ENCODE data around the gene PTPRT.

Gene PTPRT

DNA sequence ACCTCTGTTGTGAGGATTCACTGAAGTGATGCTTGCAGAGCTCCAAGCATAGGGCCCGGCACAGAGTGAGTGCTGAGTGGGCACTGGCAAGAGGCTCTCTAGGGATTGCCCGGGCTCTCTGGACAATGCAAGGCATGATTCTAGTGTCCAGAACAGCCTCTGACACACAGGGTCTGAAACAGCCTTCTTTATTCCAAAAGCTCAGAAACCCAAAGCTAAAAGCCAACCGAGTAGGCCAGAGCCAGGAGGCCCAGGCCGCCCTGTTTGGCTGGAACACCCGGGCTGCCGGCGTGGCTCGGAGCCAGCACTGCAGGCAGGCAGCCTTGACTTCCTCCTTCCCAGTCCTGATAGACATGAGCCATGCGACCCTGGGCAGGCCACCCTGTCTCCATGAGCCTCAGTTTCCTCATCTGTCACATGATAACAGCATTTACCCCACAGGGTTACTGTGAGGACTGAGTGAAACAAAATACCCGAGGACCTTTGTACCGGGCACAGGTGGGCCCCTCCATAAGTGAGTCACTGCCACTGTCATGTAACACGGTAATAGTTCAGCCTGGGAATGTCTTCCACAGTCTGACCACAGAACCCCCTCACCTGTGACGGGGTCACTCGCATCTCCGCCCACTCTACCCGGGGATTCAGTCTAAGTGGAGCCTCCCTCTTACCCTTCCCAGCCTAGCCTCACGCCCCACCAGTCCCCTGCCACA lies 51.5 kb downstream of the PTPRT start:
- Histone ChIP-seq H3K4me1 (ENCODE audit: control insufficient read depth in 2 of 2, insufficient read depth in 2 of 2, low read length in 2 of 2) (no peaks in the 10 kb centered on the region), H3K9ac (ENCODE audit: low read depth in 1 of 2, low read length in 2 of 2) (no peak overlapping the region), H3K27ac (ENCODE audit: low read depth in 2 of 2, low read length in 2 of 2) (no peak overlapping the region), H3K9me3 (ENCODE audit: control insufficient read depth in 2 of 2, low read length in 2 of 2) (no peaks in the 10 kb centered on the region), H3K4me3 (ENCODE audit: low read length in 2 of 2) (no peak overlapping the region), H3K27me3 (ENCODE audit: control insufficient read depth in 2 of 2, insufficient read depth in 2 of 2, low read length in 2 of 2) (no peaks in the 10 kb centered on the region), H3K36me3 (ENCODE audit: control insufficient read depth in 2 of 2, insufficient read depth in 2 of 2, low read length in 2 of 2) (no peaks in the 10 kb centered on the region)

DNA sequence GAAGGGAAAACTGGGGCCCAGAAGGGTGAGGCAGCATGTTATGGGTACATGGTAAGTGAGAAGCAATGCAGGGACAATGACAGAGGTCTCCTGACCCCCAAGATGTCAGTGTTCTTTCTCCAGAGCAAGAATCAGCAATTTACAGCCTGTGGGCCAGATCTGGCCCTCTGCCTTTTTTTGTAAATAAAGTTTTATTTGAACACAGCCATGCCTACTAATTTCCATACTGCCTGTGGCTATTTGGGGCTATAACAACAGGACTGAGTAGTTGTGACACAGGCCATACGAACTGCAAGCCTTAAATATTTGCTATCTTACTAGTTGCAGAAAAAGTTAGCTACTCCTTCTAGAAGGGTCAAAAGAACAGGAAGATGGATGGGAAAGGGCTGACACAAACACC lies 52.5 kb downstream of the PTPRT start:
- Histone ChIP-seq H3K27ac (ENCODE audit: low read depth in 2 of 2, low read length in 2 of 2) (no peak overlapping the region), H3K4me3 (ENCODE audit: low read length in 2 of 2) (no peak overlapping the region), H3K36me3 (ENCODE audit: control insufficient read depth in 2 of 2, insufficient read depth in 2 of 2, low read length in 2 of 2) (no peaks in the 10 kb centered on the region), H3K4me1 (ENCODE audit: control insufficient read depth in 2 of 2, insufficient read depth in 2 of 2, low read length in 2 of 2) (no peaks in the 10 kb centered on the region), H3K9ac (ENCODE audit: low read depth in 1 of 2, low read length in 2 of 2) (no peak overlapping the region), H3K9me3 (ENCODE audit: control insufficient read depth in 2 of 2, low read length in 2 of 2) (no peaks in the 10 kb centered on the region), H3K27me3 (ENCODE audit: control insufficient read depth in 2 of 2, insufficient read depth in 2 of 2, low read length in 2 of 2) (no peaks in the 10 kb centered on the region)

DNA sequence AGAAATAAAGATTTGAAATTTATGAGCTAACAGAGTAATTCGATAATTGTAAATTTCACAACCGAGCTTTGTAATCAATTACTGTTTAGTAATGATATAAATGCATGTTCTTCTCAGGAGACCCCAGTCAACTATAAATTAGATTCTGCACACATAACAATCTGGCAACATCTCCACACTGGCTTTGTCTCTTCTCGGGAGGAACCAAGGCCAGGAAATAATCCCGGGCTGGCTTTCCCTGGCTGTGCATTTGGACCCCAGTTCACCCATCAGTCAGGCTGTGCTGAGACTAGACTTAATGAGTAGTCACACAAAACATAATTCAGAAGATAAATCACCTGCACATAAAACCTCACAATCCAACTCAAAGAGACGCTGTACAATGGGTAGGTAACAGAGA lies 65.5 kb downstream of the PTPRT start:
- no peaks in the 10 kb centered on the region for H3K4me1 ChIP-seq (ENCODE audit: control insufficient read depth in 2 of 2, insufficient read depth in 2 of 2, low read length in 2 of 2)
- H3K27me3 ChIP-seq (ENCODE audit: control insufficient read depth in 2 of 2, insufficient read depth in 2 of 2, low read length in 2 of 2) = no peaks in the 10 kb centered on the region
- no peak overlapping the region for H3K9ac ChIP-seq (ENCODE audit: low read depth in 1 of 2, low read length in 2 of 2)
- H3K27ac ChIP-seq (ENCODE audit: low read depth in 2 of 2, low read length in 2 of 2) = no peak overlapping the region
- H3K36me3 ChIP-seq (ENCODE audit: control insufficient read depth in 2 of 2, insufficient read depth in 2 of 2, low read length in 2 of 2) = no peaks in the 10 kb centered on the region
- H3K4me3 ChIP-seq (ENCODE audit: low read length in 2 of 2) = no peak overlapping the region
- no peaks in the 10 kb centered on the region for H3K9me3 ChIP-seq (ENCODE audit: control insufficient read depth in 2 of 2, low read length in 2 of 2)

DNA sequence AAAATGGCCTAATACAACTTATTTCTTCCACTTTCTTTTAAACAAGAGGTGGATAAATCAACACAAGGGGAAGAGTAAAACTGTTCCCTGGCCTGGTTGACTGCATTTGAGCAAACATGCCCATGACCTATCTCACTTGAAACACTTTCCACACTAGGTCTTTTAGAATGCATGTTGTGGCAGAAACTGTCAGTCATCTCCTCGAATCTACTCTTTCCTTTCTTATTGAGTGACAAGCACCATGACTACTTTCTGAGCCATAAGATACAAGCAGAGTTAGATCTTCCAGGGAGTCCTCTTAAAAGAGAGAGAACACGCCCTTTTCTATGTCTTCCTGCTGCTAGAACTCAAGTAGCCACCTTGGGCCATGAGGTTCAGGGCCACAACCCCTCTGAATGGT lies 66.5 kb downstream of the PTPRT start:
- no peaks in the 10 kb centered on the region for H3K9me3 ChIP-seq (ENCODE audit: control insufficient read depth in 2 of 2, low read length in 2 of 2)
- H3K27ac ChIP-seq (ENCODE audit: low read depth in 2 of 2, low read length in 2 of 2) = no peak overlapping the region
- no peak overlapping the region for H3K9ac ChIP-seq (ENCODE audit: low read depth in 1 of 2, low read length in 2 of 2)
- H3K36me3 ChIP-seq (ENCODE audit: control insufficient read depth in 2 of 2, insufficient read depth in 2 of 2, low read length in 2 of 2) = no peaks in the 10 kb centered on the region
- no peaks in the 10 kb centered on the region for H3K4me1 ChIP-seq (ENCODE audit: control insufficient read depth in 2 of 2, insufficient read depth in 2 of 2, low read length in 2 of 2)
- no peaks in the 10 kb centered on the region for H3K27me3 ChIP-seq (ENCODE audit: control insufficient read depth in 2 of 2, insufficient read depth in 2 of 2, low read length in 2 of 2)
- H3K4me3 ChIP-seq (ENCODE audit: low read length in 2 of 2) = no peak overlapping the region

DNA sequence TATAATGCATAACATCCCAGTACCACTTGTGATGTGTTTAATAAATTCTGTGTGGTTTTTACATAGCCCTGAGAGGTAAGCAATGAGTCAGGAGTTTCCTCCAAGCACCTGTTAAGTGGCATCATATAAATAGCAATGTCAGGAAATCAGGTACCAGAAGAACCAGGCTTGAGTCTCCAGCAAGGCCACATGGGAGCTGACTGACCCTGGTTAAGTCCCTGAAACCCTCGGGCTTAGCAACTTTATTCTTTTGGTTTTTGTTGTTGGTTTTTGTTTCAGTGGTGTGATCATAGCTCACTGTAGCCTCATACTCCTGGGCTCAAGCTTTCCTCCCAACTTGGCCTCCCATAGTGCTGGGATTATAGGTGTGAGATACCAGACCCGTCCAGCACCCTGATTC lies 70.0 kb downstream of the PTPRT start:
- Histone ChIP-seq H3K36me3 (ENCODE audit: control insufficient read depth in 2 of 2, insufficient read depth in 2 of 2, low read length in 2 of 2) (no peaks in the 10 kb centered on the region), H3K4me3 (ENCODE audit: low read length in 2 of 2) (no peak overlapping the region), H3K27me3 (ENCODE audit: control insufficient read depth in 2 of 2, insufficient read depth in 2 of 2, low read length in 2 of 2) (no peaks in the 10 kb centered on the region), H3K4me1 (ENCODE audit: control insufficient read depth in 2 of 2, insufficient read depth in 2 of 2, low read length in 2 of 2) (no peaks in the 10 kb centered on the region), H3K27ac (ENCODE audit: low read depth in 2 of 2, low read length in 2 of 2) (no peak overlapping the region), H3K9me3 (ENCODE audit: control insufficient read depth in 2 of 2, low read length in 2 of 2) (no peaks in the 10 kb centered on the region), H3K9ac (ENCODE audit: low read depth in 1 of 2, low read length in 2 of 2) (no peak overlapping the region)

DNA sequence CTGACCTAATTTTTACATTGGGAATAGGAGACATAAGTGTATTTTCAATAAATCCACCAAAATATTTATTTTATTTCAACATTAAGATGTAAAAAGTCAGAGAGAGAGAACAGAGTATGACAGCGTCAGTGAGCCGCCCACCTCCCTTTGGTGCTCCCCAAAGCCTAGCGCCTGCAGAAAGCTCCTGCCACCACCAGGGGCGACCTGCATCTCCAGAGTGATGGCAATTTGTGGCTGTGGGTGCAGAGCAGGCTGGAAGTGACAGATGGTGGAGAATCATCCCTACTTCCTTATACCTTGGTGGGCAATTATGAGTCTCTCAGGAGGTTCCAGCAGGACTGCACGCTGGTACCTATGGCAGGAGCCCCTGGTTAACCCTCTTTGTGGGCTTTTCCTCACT lies 87.3 kb downstream of the PTPRT start:
- Histone ChIP-seq H3K4me3 (ENCODE audit: low read length in 2 of 2) (no peak overlapping the region), H3K9me3 (ENCODE audit: control insufficient read depth in 2 of 2, low read length in 2 of 2) (no peaks in the 10 kb centered on the region), H3K36me3 (ENCODE audit: control insufficient read depth in 2 of 2, insufficient read depth in 2 of 2, low read length in 2 of 2) (no peaks in the 10 kb centered on the region), H3K27ac (ENCODE audit: low read depth in 2 of 2, low read length in 2 of 2) (no peak overlapping the region), H3K9ac (ENCODE audit: low read depth in 1 of 2, low read length in 2 of 2) (no peak overlapping the region), H3K4me1 (ENCODE audit: control insufficient read depth in 2 of 2, insufficient read depth in 2 of 2, low read length in 2 of 2) (no peaks in the 10 kb centered on the region), H3K27me3 (ENCODE audit: control insufficient read depth in 2 of 2, insufficient read depth in 2 of 2, low read length in 2 of 2) (no peaks in the 10 kb centered on the region)

DNA sequence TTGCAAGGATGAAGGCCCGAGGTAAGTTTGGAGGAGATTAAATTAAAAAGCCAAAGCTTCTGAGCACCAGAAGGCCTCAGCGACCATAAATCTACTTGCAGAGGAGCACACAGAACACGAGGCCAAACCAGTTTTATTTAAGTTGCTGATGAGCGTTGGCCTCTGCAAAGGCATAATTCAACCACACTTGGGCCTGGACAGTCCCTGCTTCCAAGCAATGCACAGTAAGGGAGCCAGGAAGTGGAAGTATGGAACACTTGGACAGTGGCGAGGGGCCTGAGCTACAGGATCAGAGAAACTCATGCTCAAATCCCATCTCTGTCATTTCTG lies 92.8 kb downstream of the PTPRT start:
- H3K4me1 ChIP-seq (ENCODE audit: control insufficient read depth in 2 of 2, insufficient read depth in 2 of 2, low read length in 2 of 2) = no peaks in the 10 kb centered on the region
- no peaks in the 10 kb centered on the region for H3K36me3 ChIP-seq (ENCODE audit: control insufficient read depth in 2 of 2, insufficient read depth in 2 of 2, low read length in 2 of 2)
- H3K27ac ChIP-seq (ENCODE audit: low read depth in 2 of 2, low read length in 2 of 2) = no peak overlapping the region
- H3K9me3 ChIP-seq (ENCODE audit: control insufficient read depth in 2 of 2, low read length in 2 of 2) = no peaks in the 10 kb centered on the region
- no peak overlapping the region for H3K9ac ChIP-seq (ENCODE audit: low read depth in 1 of 2, low read length in 2 of 2)
- H3K27me3 ChIP-seq (ENCODE audit: control insufficient read depth in 2 of 2, insufficient read depth in 2 of 2, low read length in 2 of 2) = no peaks in the 10 kb centered on the region
- H3K4me3 ChIP-seq (ENCODE audit: low read length in 2 of 2) = no peak overlapping the region

DNA sequence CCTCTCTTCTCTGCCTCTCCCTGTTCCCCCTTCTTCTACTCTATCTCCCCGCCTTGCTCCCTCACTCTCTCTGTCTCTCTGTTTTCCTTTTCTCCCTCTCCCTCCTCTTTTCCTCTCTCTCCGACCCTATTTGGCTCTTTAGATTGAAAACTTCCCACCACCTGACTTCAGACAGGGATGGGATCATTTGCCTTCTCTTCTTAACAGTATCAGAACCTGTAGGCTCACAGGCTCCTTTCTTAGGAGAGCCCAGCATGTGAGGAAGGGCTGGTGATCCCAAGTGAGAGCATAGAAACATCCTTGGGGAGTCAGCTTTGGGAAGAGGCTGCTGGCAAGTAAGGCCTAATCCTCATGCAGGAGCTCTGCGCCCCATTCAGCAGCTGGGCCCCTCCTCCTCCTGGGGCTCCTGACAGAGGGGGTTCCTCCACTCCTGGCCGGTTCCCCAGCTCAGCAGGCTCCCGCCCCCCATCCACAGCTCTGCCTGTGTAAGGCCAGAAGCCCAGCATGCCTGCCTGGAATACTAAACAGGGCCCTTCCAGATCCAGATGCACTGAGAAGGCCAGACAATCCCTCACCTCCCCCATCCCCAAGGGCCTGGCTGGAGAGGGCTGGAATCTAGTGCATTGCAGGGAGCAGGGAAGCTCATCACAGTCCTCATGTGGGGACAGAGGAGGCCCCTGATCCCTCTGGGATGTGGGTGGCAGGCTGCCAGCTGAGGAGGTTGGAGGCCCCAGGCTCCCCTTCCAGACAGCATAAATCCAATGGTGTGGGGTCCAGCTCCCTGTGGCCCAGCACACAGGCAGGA lies 93.4 kb downstream of the PTPRT start:
- Histone ChIP-seq H3K4me1 (ENCODE audit: control insufficient read depth in 2 of 2, insufficient read depth in 2 of 2, low read length in 2 of 2) (no peaks in the 10 kb centered on the region), H3K9me3 (ENCODE audit: control insufficient read depth in 2 of 2, low read length in 2 of 2) (no peaks in the 10 kb centered on the region), H3K27ac (ENCODE audit: low read depth in 2 of 2, low read length in 2 of 2) (no peak overlapping the region), H3K27me3 (ENCODE audit: control insufficient read depth in 2 of 2, insufficient read depth in 2 of 2, low read length in 2 of 2) (no peaks in the 10 kb centered on the region), H3K4me3 (ENCODE audit: low read length in 2 of 2) (no peak overlapping the region), H3K36me3 (ENCODE audit: control insufficient read depth in 2 of 2, insufficient read depth in 2 of 2, low read length in 2 of 2) (no peaks in the 10 kb centered on the region), H3K9ac (ENCODE audit: low read depth in 1 of 2, low read length in 2 of 2) (no peak overlapping the region)

DNA sequence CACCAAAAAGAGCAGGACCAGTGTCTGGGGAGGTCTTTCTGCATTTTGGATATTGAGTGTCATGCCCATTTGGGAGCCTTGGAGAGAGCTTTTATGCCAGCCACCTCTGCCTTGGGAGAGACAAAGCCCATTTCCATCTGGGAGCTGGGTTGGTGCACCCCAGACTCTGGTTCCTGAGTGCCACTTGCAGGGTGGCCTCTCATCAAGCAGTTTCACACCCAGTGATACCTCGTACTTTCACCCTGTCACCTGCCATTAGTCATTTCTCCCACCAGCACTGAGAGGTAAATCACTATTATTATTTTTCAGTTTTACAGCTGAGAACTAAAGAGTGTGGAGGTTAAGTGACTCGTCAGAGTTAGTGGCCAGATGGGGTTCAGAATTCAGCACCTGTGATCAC lies 94.7 kb downstream of the PTPRT start:
- no peaks in the 10 kb centered on the region for H3K27me3 ChIP-seq (ENCODE audit: control insufficient read depth in 2 of 2, insufficient read depth in 2 of 2, low read length in 2 of 2)
- H3K4me3 ChIP-seq (ENCODE audit: low read length in 2 of 2) = no peak overlapping the region
- H3K9ac ChIP-seq (ENCODE audit: low read depth in 1 of 2, low read length in 2 of 2) = no peak overlapping the region
- no peaks in the 10 kb centered on the region for H3K36me3 ChIP-seq (ENCODE audit: control insufficient read depth in 2 of 2, insufficient read depth in 2 of 2, low read length in 2 of 2)
- no peaks in the 10 kb centered on the region for H3K9me3 ChIP-seq (ENCODE audit: control insufficient read depth in 2 of 2, low read length in 2 of 2)
- H3K4me1 ChIP-seq (ENCODE audit: control insufficient read depth in 2 of 2, insufficient read depth in 2 of 2, low read length in 2 of 2) = no peaks in the 10 kb centered on the region
- H3K27ac ChIP-seq (ENCODE audit: low read depth in 2 of 2, low read length in 2 of 2) = no peak overlapping the region

DNA sequence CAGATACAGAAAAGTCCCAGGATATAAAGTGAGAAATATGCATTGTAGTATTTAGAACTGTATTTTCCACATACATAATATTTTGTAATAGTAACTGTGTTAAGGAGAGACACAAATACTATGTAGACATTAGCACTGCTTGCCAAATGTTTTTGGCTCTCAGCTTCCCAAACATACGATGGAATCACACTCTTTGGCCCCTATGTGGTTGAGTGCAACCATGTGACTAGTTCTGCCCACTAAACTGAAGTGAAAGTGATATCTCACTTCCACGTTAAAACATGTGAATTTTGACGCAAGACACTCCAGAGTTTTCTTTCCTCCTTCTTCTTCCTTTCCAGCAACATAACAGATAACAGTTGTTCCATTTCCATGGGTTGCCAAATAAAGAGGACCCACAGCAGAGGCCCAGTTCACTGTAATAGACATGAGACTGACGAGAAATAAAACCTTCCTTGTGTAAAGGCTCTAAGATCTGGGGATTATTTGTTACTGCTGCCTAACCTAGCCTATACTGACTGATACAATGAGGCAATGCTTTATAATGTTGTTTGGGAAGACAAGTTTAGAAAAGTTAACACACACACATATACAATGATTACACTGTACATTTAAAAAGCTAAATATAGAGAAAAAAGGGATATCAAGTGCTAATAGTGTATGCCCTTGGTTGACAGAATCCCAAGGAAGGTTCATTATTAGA lies 97.2 kb downstream of the PTPRT start:
- H3K4me3 ChIP-seq (ENCODE audit: low read length in 2 of 2) = no peak overlapping the region
- H3K36me3 ChIP-seq (ENCODE audit: control insufficient read depth in 2 of 2, insufficient read depth in 2 of 2, low read length in 2 of 2) = no peaks in the 10 kb centered on the region
- H3K9me3 ChIP-seq (ENCODE audit: control insufficient read depth in 2 of 2, low read length in 2 of 2) = no peaks in the 10 kb centered on the region
- no peaks in the 10 kb centered on the region for H3K4me1 ChIP-seq (ENCODE audit: control insufficient read depth in 2 of 2, insufficient read depth in 2 of 2, low read length in 2 of 2)
- H3K9ac ChIP-seq (ENCODE audit: low read depth in 1 of 2, low read length in 2 of 2) = no peak overlapping the region
- no peaks in the 10 kb centered on the region for H3K27me3 ChIP-seq (ENCODE audit: control insufficient read depth in 2 of 2, insufficient read depth in 2 of 2, low read length in 2 of 2)
- no peak overlapping the region for H3K27ac ChIP-seq (ENCODE audit: low read depth in 2 of 2, low read length in 2 of 2)
